ENCODE measurements around the gene UFSP1.
A peak's percentile ranks its signal among the peaks of the same experiment; 100 is the strongest.

UFSP1 gene

GRCh38 chr7:100900978-100901377 is 11.5 kb upstream of the UFSP1 start:
- no peak overlapping the region for H3K4me3 Mint-ChIP-seq
- H3K9me3 Mint-ChIP-seq: no peaks in the 10 kb centered on the region
- no peaks in the 10 kb centered on the region for H3K36me3 Mint-ChIP-seq
- H3K27me3 Mint-ChIP-seq: peaks cover 21% of the 10 kb centered on the region
- H3K4me1 Mint-ChIP-seq: peaks cover 5% of the 10 kb centered on the region
- no peak overlapping the region for H3K27ac Mint-ChIP-seq

DNA sequence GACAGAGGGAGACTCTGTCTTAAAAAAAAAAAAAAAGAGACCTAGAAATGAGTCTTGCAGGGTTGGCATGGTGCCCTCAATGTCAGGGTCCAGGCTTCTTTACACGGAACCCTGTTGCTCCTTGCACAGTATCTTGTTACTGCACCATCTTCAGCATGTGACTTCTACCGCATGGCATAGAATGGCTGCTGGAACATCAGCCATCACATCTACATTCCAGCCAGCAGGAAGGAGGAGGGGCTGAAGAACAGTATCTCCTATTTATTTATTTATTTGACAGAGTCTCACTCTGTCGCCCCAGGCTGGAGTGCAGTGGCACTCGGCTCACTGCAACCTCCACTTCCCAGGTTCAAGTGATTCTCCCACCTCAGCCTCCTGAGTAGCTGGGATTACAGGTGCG is 9.9 kb upstream of the UFSP1 start:
- H3K27me3 Mint-ChIP-seq: peaks cover 22% of the 10 kb centered on the region
- H3K27ac Mint-ChIP-seq: no peak overlapping the region
- H3K9me3 Mint-ChIP-seq: no peaks in the 10 kb centered on the region
- H3K4me3 Mint-ChIP-seq: no peak overlapping the region
- H3K36me3 Mint-ChIP-seq: no peaks in the 10 kb centered on the region
- H3K4me1 Mint-ChIP-seq: peaks cover 7% of the 10 kb centered on the region

- Mint-ChIP-seq H3K27me3 (peaks cover 22% of the 10 kb centered on the region), H3K4me3 (peak overlapping the region; percentile 9)
Measured at GRCh38 chr7:100897772-100898454, 8.4 kb upstream of the UFSP1 start.

DNA sequence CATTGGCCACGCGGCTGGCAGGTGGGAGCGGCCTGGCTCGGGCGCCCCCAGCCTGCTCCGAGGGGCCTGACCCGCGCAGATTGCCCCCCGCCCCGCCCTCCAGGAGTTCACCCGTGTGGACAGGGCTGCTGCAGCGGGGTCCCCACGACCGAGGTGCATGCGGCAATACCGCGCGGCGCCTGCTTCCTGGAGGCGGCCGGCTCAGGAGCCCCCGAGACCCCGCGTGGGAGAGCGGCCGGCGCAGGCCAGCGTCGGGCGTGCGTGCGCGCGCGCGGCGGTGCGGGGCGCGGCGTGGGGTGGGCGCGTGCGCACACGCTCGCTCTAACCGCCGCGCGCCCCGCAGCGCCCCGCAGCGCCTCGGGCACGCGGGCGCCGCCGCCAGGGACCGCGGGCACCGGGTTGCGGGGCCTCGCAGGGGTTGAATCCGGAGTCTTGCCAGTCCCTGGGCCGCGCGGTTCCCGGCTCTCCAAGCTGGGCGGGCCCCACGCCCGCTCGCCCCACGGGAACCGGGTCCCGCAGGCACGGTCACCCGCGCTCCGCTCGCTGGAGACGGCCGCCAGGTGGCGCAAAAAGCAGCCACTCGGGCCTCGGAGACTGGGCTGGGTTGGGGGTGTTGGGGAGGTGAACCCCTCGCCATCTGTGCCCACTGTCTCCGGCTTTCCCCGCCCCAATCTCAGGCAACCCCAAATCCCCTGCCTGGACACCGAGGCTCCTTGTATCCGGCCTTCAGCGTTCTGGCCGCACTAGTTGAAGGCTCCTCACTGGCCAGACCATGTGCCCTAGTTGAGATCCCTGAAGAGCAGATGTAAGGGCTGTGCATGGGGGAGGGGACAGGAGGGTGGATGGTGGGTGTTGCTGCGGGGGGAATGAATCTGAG is 7.5 kb upstream of the UFSP1 start:
- Mint-ChIP-seq H3K36me3 (no peaks in the 10 kb centered on the region), H3K4me1 (peaks cover 7% of the 10 kb centered on the region), H3K27me3 (peaks cover 30% of the 10 kb centered on the region), H3K9me3 (no peaks in the 10 kb centered on the region), H3K4me3 (peak overlapping the region; percentile 78), H3K27ac (no peak overlapping the region)

More at GRCh38 chr7:100897772-100898454, 8.4 kb upstream of the UFSP1 start:
- Mint-ChIP-seq H3K9me3 (no peaks in the 10 kb centered on the region), H3K27ac (no peak overlapping the region), H3K36me3 (no peaks in the 10 kb centered on the region), H3K4me1 (peaks cover 7% of the 10 kb centered on the region)

- peaks cover 35% of the 10 kb centered on the region for H3K27me3 Mint-ChIP-seq
- peak overlapping the region; percentile 78 for H3K4me3 Mint-ChIP-seq
- H3K4me1 Mint-ChIP-seq: peaks cover 13% of the 10 kb centered on the region
- no peaks in the 10 kb centered on the region for H3K36me3 Mint-ChIP-seq
- no peak overlapping the region for H3K27ac Mint-ChIP-seq
- H3K9me3 Mint-ChIP-seq: no peaks in the 10 kb centered on the region
Measured at GRCh38 chr7:100895956-100896731, 6.6 kb upstream of the UFSP1 start.

DNA sequence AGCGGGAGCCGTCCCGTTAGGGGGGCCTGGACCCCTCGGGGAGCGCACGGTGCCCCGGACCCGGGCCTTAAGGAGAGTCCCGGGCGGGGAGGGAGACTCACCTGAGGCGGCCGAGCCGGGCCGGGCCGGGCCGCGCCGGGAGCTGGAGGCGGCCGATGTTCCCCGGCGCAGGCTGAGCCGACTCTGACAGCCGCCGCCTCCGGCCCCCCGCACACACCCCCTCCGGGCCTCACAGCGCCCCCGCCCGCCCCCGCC is 6.1 kb upstream of the UFSP1 start, which contains the start of gene ACHE:
Gene ACHE (minus strand): TSS at position 188 of the 255 bp plus-strand sequence. CDS start 1,656 bp downstream, outside the sequence.
- H3K27me3 Mint-ChIP-seq: peaks cover 32% of the 10 kb centered on the region
- H3K4me1 Mint-ChIP-seq: peaks cover 14% of the 10 kb centered on the region
- H3K4me3 Mint-ChIP-seq: peak within 1 kb of the TSS; percentile 78
- H3K36me3 Mint-ChIP-seq: no peaks in the 10 kb centered on the region
- H3K27ac Mint-ChIP-seq: no peak within 1 kb of the TSS
- no peaks in the 10 kb centered on the region for H3K9me3 Mint-ChIP-seq

- Mint-ChIP-seq H3K36me3 (no peaks in the 10 kb centered on the region), H3K4me1 (peaks cover 20% of the 10 kb centered on the region), H3K27ac (no peak overlapping the region), H3K9me3 (no peaks in the 10 kb centered on the region), H3K4me3 (no peak overlapping the region), H3K27me3 (peaks cover 32% of the 10 kb centered on the region)
Measured at GRCh38 chr7:100894860-100895700, 5.6 kb upstream of the UFSP1 start.

GRCh38 chr7:100893910-100894721 is 4.6 kb upstream of the UFSP1 start:
- no peak overlapping the region for H3K4me3 Mint-ChIP-seq
- no peaks in the 10 kb centered on the region for H3K9me3 Mint-ChIP-seq
- H3K27ac Mint-ChIP-seq: no peak overlapping the region
- peaks cover 20% of the 10 kb centered on the region for H3K4me1 Mint-ChIP-seq
- no peaks in the 10 kb centered on the region for H3K36me3 Mint-ChIP-seq
- H3K27me3 Mint-ChIP-seq: peaks cover 32% of the 10 kb centered on the region

- Mint-ChIP-seq H3K9me3 (no peaks in the 10 kb centered on the region), H3K4me1 (peaks cover 23% of the 10 kb centered on the region), H3K27me3 (peaks cover 32% of the 10 kb centered on the region), H3K36me3 (peaks cover 2% of the 10 kb centered on the region), H3K4me3 (no peak overlapping the region), H3K27ac (no peak overlapping the region)
Measured at GRCh38 chr7:100893318-100893895, 3.9 kb upstream of the UFSP1 start.

DNA sequence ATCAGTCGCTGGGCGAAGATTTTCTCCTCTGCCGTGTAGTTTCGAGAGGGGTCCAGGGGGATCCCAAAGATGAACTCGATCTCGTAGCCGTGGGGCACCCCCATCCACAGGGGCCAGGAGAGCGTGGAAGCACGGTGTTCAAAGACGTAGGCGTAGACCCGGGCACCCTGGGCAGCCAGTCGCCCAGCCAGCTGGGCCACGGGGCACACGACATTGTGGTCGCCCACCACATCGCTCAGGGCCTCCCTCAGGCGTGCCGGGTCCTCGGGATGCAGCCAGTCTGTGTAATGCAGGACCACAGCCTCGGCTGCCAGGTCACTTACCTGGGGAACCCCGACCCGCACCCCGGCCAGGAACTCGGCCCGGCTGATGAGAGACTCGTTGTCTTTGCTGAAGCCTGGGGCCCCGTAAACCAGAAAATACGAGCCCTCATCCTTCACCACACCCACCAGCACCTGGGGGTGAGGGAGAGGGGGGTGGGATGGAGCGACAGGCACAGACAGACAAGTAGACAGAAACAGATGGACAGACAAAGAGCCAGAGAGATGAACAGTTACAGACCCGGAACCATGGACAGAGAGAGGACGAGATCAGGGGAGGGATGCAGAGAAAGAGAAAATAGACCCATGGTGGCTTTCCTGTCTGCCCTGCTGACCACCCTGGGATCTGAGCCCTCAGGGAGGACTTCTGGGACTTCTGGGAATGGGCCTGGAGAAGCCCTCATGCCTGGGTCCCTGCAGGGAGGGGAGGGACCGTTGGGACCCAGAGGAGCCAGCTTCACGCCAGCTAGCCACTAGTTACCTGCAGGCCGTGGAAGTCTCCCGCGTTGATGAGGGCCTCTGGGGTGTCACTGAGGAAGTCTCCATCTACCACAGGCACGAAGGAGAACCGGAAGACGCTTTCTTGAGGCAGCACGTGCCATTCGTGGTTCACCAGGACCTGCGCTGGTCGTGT is 3.1 kb upstream of the UFSP1 start:
- H3K36me3 Mint-ChIP-seq: peaks cover 5% of the 10 kb centered on the region
- peaks cover 31% of the 10 kb centered on the region for H3K4me1 Mint-ChIP-seq
- no peaks in the 10 kb centered on the region for H3K9me3 Mint-ChIP-seq
- H3K27ac Mint-ChIP-seq: no peak overlapping the region
- peaks cover 24% of the 10 kb centered on the region for H3K27me3 Mint-ChIP-seq
- H3K4me3 Mint-ChIP-seq: no peak overlapping the region

- Mint-ChIP-seq H3K36me3 (peaks cover 13% of the 10 kb centered on the region), H3K27ac (peak overlapping the region; percentile 77), H3K4me1 (peaks cover 40% of the 10 kb centered on the region), H3K9me3 (no peaks in the 10 kb centered on the region), H3K4me3 (peak overlapping the region; percentile 83), H3K27me3 (peaks cover 21% of the 10 kb centered on the region)
Measured at GRCh38 chr7:100891568-100892247, 2.2 kb upstream of the UFSP1 start.

DNA sequence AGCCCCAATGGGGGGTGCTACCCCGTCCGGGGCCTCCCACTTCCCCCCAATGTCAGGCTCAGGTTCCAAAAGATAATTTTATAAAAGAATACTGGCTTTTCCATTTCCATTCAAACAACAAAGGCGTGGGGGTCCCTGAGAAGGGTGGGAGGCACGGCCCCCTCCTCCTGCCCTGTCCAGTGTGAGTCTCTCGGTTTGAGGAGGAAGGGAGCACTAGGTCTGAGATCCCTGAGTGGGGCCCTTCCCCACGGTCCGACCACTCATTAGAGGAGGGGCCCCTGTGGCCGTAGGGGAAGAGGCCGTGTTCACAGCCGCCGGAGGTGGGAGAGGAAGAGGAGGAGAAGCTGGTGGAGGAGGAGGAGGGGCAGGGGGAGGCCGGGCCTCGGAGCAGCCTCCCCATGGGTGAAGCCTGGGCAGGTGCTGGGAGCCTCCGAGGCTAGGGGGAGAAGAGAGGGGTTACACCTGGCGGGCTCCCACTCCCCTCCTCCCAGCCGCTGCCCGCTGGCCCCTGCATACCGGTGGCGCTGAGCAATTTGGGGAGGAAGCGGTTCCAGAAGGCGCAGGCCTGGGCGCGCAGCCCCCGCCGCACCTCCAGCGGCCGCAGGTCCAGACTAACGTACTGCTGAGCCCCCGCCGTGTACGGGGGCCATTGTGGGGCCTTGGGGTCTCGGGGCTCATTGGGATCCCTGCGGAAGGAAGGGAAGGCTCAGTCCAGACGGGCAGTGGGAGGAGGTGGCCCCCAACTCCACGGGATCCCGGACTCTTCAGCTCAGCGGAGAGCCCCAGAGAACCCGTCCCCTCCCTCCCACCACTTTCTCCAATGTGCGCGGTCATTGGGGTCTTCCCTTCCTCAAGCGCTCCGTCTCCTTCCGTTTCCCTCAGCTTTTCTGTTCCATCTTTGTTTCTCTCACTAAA is 1.4 kb upstream of the UFSP1 start:
- Mint-ChIP-seq H3K4me1 (peaks cover 38% of the 10 kb centered on the region), H3K4me3 (peak overlapping the region; percentile 89), H3K27me3 (peaks cover 16% of the 10 kb centered on the region), H3K9me3 (no peaks in the 10 kb centered on the region), H3K36me3 (peaks cover 20% of the 10 kb centered on the region), H3K27ac (no peak overlapping the region)
